Brain microvascular endothelial cell (primary cell): ENCODE measurements around the gene ANKDD1A.

Experiments used
- DNase-seq: peaks from one replicate; pipeline ENCODE4 v3.0.0-alpha.2; 2020
- H3K27ac ChIP-seq: fragments of 250-450 bp; sonication (Bioruptor Pico); 2 replicates; pipeline ENCODE4 v1.5.1; 2020; ENCODE audit warnings: mild to moderate bottlenecking, moderate library complexity
- H3K27me3 ChIP-seq: fragments of 250-450 bp; sonication (Bioruptor Pico); replicated peaks from 2 replicates; pipeline ENCODE4 v1.5.1; 2020; ENCODE audit warnings: mild to moderate bottlenecking
- H3K36me3 ChIP-seq: fragments of 250-450 bp; sonication (Bioruptor Pico); replicated peaks from 2 replicates; pipeline ENCODE4 v1.5.1; 2020; ENCODE audit warnings: mild to moderate bottlenecking
- H3K4me3 ChIP-seq: 2 replicates; pipeline ENCODE4 v1.5.1; 2011; ENCODE audit warnings: low read depth, mild to moderate bottlenecking, control low read depth, low read length, moderate library complexity
- CTCF ChIP-seq: IDR thresholded peaks from 2 replicates; pipeline ENCODE4 v1.5.1; 2011; ENCODE audit warnings: low read depth, mild to moderate bottlenecking, moderate library complexity, low read length, control low read depth, inconsistent platforms; ENCODE audit errors: missing control alignments
- in situ Hi-C: cut with HindIII; loops from 2 replicates; pipeline ENCODE4 v1.10.0; 2017; ENCODE audit warnings: low sequenced_read_pairs, low pct_ligation_motif_present

Gene ANKDD1A

DNA sequence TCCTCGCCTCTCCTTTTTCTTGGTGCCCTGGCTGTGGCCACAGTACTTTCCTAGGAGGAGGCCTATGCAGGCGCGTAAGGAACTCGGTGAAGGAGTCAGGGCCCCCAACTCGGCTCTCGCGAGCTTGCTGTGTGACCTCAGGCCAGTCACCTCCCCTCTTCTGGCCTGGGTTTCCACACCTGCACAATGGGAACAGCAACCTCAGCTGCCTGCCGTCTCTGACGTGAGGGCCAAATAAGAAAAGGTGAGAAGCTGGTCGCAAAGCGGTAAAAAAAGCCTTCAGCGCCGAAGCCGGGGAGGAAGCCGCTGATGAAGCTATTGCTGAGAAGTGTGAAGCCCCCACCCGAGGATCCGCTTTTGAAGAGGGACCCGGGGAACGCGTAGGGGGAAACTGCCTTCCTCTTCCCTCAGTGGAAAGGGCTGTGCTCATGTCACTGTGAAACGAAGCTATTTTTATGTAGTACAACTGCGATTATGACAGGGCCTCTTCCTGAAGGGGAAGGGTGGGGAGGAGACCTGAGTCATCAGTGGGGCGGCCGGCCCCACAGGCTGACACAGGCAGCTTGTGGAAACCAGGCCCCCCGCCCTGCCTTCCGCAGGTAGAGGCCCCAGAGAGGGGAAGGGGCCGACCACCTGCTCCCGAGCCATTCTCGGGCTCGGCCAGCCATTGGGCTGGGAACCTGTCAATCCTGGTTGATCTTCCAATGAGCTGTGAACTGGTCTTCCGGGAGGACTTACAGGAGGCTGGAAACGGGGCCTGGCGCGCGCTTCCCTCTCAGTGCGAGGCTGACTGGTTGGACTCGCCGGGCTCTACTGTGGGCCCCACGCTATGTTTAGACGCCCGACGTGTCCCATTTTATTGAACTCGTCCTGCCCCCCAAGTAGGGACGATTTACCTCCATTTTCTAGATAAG, 18.0 kb upstream of the ANKDD1A start:
- Histone ChIP-seq H3K36me3 (no peaks in the 10 kb centered on the region), H3K27me3 (no peaks in the 10 kb centered on the region), H3K27ac (peak overlapping the region; percentile 0), H3K4me3 (no peak overlapping the region)
- peak; percentile 91 for DNase-seq
- no peak for TF ChIP-seq CTCF
- in situ Hi-C loops: no loop called here

DNA sequence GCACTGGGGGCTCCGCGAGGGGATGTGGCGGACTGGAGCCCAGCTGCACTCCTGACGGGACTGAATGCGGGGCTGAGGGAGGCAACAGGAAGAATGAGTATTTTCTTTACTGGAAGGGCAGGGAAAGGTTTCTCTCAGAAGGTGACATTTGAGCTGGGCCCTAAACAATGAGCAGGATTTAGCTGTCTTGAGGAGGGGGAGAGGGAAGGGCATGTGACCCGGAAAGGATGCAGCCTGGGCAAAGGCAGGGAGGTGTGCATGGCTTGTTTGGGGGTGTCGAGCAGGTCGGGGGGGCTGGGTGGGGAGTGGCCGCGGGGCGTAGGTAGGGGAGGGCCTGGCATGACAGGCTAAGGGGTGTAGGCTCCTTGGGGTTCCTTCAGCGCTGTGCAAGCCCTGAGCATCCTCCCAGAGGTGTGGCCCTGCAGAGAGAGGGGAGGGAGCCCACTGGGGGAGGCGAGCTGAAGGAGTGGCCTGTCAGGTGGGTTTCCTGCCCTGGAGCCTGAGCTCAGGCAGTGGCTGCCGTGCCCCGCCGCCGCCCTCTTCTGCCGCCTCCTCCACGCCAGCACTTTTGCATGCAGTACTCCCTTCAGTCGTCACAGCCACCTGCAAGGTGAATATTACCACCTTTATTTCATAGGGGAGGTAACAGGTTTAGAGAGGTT, 17.2 kb upstream of the ANKDD1A start:
- in situ Hi-C loops: no loop called here
- Histone ChIP-seq H3K4me3 (no peak overlapping the region), H3K27me3 (no peaks in the 10 kb centered on the region), H3K27ac (peak overlapping the region; percentile 0), H3K36me3 (no peaks in the 10 kb centered on the region)
- no peak for TF ChIP-seq CTCF
- DNase-seq: no peak

DNA sequence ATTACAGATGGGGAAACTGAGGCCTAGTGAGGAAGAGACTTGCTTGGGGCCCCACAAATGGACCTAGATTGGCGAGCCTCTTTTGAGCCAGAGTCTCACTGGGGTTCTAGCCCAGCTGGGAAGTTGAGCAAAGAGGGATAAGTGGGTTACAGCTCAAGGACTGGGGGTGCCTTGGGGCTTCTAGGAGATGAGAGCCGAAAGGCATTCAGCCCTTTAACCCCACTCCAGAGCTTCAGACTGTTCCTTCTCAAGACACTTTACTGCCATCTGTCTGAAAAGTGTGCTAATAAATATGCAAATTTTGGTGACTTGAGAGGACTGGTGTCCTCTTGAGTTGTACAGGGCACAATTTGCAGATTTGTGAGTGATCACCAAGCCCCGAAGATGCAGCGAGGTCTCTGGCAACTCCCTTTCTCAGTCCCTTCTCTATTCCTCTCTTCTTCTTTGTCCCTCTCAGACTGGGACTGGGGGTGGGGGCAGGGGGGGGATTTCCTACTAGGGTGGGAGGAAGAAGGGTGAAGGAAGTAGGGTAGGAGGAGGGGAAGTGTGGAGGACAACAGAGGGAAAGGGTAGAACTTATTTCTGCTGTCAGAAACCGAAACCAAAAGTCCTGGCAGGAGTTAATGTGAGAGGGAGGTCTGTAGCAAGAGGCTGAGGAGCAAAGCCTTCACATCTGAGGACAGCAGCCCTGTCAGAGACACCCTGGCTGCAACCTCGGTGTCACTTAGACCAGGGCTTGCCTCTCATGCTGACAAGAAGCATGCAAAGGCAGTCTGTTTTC, 16.2 kb upstream of the ANKDD1A start:
- H3K27ac ChIP-seq: no peak overlapping the region
- DNase-seq: peak; percentile 28
- no peak for TF ChIP-seq CTCF
- in situ Hi-C loops: no loop called here
- no peaks in the 10 kb centered on the region for H3K36me3 ChIP-seq
- no peak overlapping the region for H3K4me3 ChIP-seq
- H3K27me3 ChIP-seq: no peaks in the 10 kb centered on the region

DNA sequence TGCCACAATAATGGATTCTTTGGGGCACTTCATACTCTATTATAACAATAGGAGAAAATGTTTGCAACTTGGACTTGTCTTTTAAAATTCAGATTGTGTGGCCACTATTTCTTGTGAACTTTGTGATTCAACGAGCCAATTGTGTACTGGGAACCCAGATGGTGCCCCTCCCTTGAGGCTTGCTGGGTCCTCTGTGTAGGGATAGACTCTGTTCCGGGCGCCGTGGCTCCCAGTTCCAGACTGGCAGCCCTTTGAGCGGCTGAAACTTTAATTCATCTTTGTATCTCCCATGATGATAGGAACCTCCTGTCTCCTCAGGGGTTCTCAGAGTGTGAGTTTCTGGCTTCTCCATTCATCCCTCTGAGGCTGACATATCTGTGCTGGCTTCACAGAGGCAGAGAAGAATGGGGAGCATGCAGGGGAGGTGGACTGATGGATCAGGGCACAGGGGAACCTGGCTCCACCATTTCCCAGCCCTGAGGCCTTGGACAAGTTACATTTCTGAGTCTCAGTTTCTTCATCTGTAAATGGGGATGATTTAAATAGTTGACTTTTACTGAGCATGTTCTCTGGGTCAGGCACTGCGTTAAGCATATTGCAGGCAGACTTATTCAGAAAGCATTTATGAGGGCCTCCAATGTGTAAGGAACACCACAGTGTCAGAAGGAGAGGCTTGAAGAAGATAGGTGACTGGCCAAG, 15.2 kb upstream of the ANKDD1A start:
- no peak overlapping the region for H3K4me3 ChIP-seq
- H3K27me3 ChIP-seq: no peaks in the 10 kb centered on the region
- H3K27ac ChIP-seq: peak overlapping the region; percentile 51
- in situ Hi-C loops: no loop called here
- H3K36me3 ChIP-seq: no peaks in the 10 kb centered on the region
- TF ChIP-seq CTCF: no peak
- DNase-seq: no peak

GRCh38 chr15:64897345-64897985, 14.2 kb upstream of the ANKDD1A start:
- Histone ChIP-seq H3K27ac (peak overlapping the region; percentile 51), H3K36me3 (no peaks in the 10 kb centered on the region), H3K4me3 (no peak overlapping the region), H3K27me3 (no peaks in the 10 kb centered on the region)
- TF ChIP-seq CTCF: no peak
- in situ Hi-C loops: no loop called here
- DNase-seq: peak; percentile 53
